DMS 273 (cell line): ENCODE data around the gene PIGO.
A peak's percentile ranks its signal among the peaks of the same experiment; 100 is the strongest.

Experiments used
- DNase-seq: peaks from one replicate; lab custom pipeline; 2025; ENCODE audit not compliant: unreplicated experiment; lab: John Stamatoyannopoulos, UW

The PIGO gene

GRCh38 chr9:35107297-35108290 is 11.2 kb upstream of the PIGO start:
- no peak for DNase-seq

- no peak for DNase-seq
Measured at GRCh38 chr9:35106343-35106730, 9.9 kb upstream of the PIGO start.

GRCh38 chr9:35105571-35106342 is 9.4 kb upstream of the PIGO start:
- no peak for DNase-seq

- DNase-seq: no peak
Measured at GRCh38 chr9:35105126-35105525, 8.7 kb upstream of the PIGO start.

- DNase-seq: no peak
Measured at GRCh38 chr9:35104586-35104985, 8.2 kb upstream of the PIGO start.

GRCh38 chr9:35103660-35104191 is 7.3 kb upstream of the PIGO start:
- DNase-seq: no peak

- peak; percentile 98 for DNase-seq
Measured at GRCh38 chr9:35102769-35103659, 6.6 kb upstream of the PIGO start, which contains the start of gene STOML2. Gene STOML2 (minus strand): TSS chr9:35103131. CDS start chr9:35103094, 37 bp downstream.

GRCh38 chr9:35102465-35102768 is 6.0 kb upstream of the PIGO start:
- no peak for DNase-seq

GRCh38 chr9:35097573-35097972 is 1.2 kb upstream of the PIGO start:
- DNase-seq: no peak

GRCh38 chr9:35091536-35091935 is 4.9 kb downstream of the PIGO start:
- DNase-seq: no peak

- DNase-seq: no peak
Measured at GRCh38 chr9:35089434-35089833, 7.0 kb downstream of the PIGO start.

- DNase-seq: no peak
Measured at GRCh38 chr9:35085078-35085477, 11.3 kb downstream of the PIGO start.

GRCh38 chr9:35079426-35080341 is 16.7 kb downstream of the PIGO start, which contains the start of gene FANCG:
Gene FANCG (minus strand): TSS chr9:35079942. CDS start chr9:35079524, 418 bp downstream.
- DNase-seq: peak; percentile 97

GRCh38 chr9:35079041-35079425 is 17.4 kb downstream of the PIGO start:
- peak; percentile 39 for DNase-seq

GRCh38 chr9:35078066-35078465 is 18.3 kb downstream of the PIGO start:
- no peak for DNase-seq

GRCh38 chr9:35076848-35077247 is 19.5 kb downstream of the PIGO start:
- DNase-seq: no peak

GRCh38 chr9:35075358-35075757 is 21.0 kb downstream of the PIGO start:
- no peak for DNase-seq

GRCh38 chr9:35074791-35075190 is 21.6 kb downstream of the PIGO start:
- no peak for DNase-seq

- no peak for DNase-seq
Measured at GRCh38 chr9:35074141-35074540, 22.2 kb downstream of the PIGO start.

- DNase-seq: no peak
Measured at GRCh38 chr9:35073279-35073612, 23.1 kb downstream of the PIGO start.
